Measurements from ENCODE around the gene ORC5. TPM values are rescaled to one million over a fixed set of nuclear protein-coding genes. Genes with fewer than 3 reads are reported as not detected.
"Not testable (repeated sequence)": the region's sequence is repeated elsewhere in the genome, so short reads cannot be mapped to it uniquely, and the experiment has no call there.

ORC5 gene
- total and polyA plus RNA-seq, 2 experiments from 2014 or later: 5.5 to 9.1 TPM

DNA sequence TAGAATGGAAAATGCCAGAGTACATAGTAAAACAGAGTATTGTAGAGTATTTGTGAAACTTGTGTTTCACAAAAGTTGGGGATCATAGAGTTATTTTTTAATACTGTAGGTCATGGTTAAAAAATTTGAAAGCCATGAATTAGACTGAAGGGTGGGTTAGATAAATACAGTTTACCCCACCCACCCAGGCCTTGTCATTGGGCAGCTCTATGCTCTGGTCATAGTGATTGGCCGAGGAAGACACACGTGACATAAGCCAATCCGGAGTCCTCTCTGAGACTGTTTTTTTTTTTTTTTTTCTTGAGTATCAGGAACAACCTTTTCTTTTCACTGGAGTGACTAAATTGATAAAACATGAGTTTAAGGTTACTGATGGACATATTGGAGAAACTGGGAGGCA, 33.3 kb upstream of the ORC5 start:
- Histone ChIP-seq H3K4me2 (no peak overlapping the region), H3K9me3 (ENCODE audit: low read depth) (no peaks in the 10 kb centered on the region), H3K4me3 (no peak overlapping the region), H2AFZ (no peak overlapping the region), H3K4me1 (ENCODE audit: insufficient read depth) (no peaks in the 10 kb centered on the region), H3K27ac (no peak overlapping the region), H3K9me2 (replicated peaks; ENCODE audit: insufficient read depth) (no peaks in the 10 kb centered on the region), H3K27me3 (peaks cover 11% of the 10 kb centered on the region), H4K20me1 (ENCODE audit: insufficient read depth, poor library complexity, severe bottlenecking) (no peaks in the 10 kb centered on the region), H3K79me2 (no peaks in the 10 kb centered on the region), H3K36me3 (replicated peaks; ENCODE audit: insufficient read depth, low read depth) (no peaks in the 10 kb centered on the region)
- no peak for TF ChIP-seq EZH2phosphoT487 (IDR thresholded peaks at IDR 0.05; ENCODE audit: low read depth, severe bottlenecking, unreplicated experiment)
- DNase-seq (ENCODE audit: low spot score): no peak
- WGBS (ENCODE audit: low lambda C conversion rate, missing lambda C conversion rate): 93% methylated on average over 3 of the region's 3 CpGs

DNA sequence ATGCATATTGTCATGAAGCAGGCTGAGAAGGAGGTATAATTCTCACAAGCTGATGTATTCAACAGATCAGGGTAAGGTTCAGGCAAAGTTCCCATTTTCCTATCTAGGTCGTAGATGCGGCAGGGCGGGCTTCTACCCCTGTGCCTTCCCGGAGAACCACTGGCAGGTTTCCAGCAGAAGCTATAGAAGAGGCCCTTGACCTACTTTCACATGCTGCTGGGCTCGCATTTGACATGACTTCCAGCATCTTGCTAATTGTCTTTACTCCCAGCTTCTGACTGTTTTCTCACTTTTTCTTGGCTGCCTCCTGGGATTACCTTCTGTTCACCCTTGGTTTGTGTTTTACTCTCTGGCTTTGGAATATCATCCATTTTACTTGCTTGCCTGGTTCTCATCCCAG, 32.6 kb upstream of the ORC5 start:
- H3K27me3 ChIP-seq: peaks cover 11% of the 10 kb centered on the region
- no peaks in the 10 kb centered on the region for H3K79me2 ChIP-seq
- no peak overlapping the region for H3K4me3 ChIP-seq
- H3K4me2 ChIP-seq: no peak overlapping the region
- no peak for DNase-seq (ENCODE audit: low spot score)
- H3K9me2 ChIP-seq (replicated peaks; ENCODE audit: insufficient read depth): no peaks in the 10 kb centered on the region
- no peaks in the 10 kb centered on the region for H4K20me1 ChIP-seq (ENCODE audit: insufficient read depth, poor library complexity, severe bottlenecking)
- 80% methylated on average over 5 of the region's 5 CpGs for WGBS (ENCODE audit: low lambda C conversion rate, missing lambda C conversion rate)
- H3K36me3 ChIP-seq (replicated peaks; ENCODE audit: insufficient read depth, low read depth): no peaks in the 10 kb centered on the region
- no peak overlapping the region for H2AFZ ChIP-seq
- TF ChIP-seq EZH2phosphoT487 (IDR thresholded peaks at IDR 0.05; ENCODE audit: low read depth, severe bottlenecking, unreplicated experiment): no peak
- TF ChIP-seq EZH2 (IDR thresholded peaks at IDR 0.05; ENCODE audit: borderline replicate concordance): no peak
- TF ChIP-seq, protein P1, sequence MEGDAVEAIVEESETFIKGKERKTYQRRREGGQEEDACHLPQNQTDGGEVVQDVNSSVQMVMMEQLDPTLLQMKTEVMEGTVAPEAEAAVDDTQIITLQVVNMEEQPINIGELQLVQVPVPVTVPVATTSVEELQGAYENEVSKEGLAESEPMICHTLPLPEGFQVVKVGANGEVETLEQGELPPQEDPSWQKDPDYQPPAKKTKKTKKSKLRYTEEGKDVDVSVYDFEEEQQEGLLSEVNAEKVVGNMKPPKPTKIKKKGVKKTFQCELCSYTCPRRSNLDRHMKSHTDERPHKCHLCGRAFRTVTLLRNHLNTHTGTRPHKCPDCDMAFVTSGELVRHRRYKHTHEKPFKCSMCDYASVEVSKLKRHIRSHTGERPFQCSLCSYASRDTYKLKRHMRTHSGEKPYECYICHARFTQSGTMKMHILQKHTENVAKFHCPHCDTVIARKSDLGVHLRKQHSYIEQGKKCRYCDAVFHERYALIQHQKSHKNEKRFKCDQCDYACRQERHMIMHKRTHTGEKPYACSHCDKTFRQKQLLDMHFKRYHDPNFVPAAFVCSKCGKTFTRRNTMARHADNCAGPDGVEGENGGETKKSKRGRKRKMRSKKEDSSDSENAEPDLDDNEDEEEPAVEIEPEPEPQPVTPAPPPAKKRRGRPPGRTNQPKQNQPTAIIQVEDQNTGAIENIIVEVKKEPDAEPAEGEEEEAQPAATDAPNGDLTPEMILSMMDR (IDR thresholded peaks at IDR 0.05; ENCODE audit: poor library complexity): no peak
- no peak overlapping the region for H3K27ac ChIP-seq
- no peaks in the 10 kb centered on the region for H3K9me3 ChIP-seq (ENCODE audit: low read depth)
- no peaks in the 10 kb centered on the region for H3K4me1 ChIP-seq (ENCODE audit: insufficient read depth)

DNA sequence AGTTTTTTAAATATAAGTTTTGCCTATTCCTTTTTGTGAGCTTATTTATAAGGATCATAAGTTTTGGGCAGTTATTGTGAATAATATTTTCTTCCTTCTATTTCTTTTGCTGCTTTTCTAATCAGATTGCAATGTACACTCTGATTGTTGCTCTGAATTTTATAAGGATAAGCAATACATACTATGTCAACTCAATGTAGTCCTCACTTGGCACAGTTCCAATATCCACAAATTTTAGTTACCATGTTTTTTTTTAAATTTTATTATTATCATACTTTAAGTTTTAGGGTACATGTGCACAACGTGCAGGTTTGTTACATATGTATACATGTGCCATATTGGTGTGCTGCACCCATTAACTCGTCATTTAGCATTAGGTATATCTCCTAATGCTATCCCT, 27.2 kb upstream of the ORC5 start:
- H3K9me2 ChIP-seq (replicated peaks; ENCODE audit: insufficient read depth); DNase-seq (ENCODE audit: low spot score); H3K79me2 ChIP-seq; H4K20me1 ChIP-seq (ENCODE audit: insufficient read depth, poor library complexity, severe bottlenecking); H3K4me3 ChIP-seq; H2AFZ ChIP-seq; H3K4me1 ChIP-seq (ENCODE audit: insufficient read depth); H3K36me3 ChIP-seq (replicated peaks; ENCODE audit: insufficient read depth, low read depth); H3K27ac ChIP-seq; H3K9me3 ChIP-seq (ENCODE audit: low read depth); H3K4me2 ChIP-seq: not testable (repeated sequence)
- 62% methylated on average over 2 of the region's 2 CpGs for WGBS (ENCODE audit: low lambda C conversion rate, missing lambda C conversion rate)
- peaks cover 13% of the 10 kb centered on the region for H3K27me3 ChIP-seq

DNA sequence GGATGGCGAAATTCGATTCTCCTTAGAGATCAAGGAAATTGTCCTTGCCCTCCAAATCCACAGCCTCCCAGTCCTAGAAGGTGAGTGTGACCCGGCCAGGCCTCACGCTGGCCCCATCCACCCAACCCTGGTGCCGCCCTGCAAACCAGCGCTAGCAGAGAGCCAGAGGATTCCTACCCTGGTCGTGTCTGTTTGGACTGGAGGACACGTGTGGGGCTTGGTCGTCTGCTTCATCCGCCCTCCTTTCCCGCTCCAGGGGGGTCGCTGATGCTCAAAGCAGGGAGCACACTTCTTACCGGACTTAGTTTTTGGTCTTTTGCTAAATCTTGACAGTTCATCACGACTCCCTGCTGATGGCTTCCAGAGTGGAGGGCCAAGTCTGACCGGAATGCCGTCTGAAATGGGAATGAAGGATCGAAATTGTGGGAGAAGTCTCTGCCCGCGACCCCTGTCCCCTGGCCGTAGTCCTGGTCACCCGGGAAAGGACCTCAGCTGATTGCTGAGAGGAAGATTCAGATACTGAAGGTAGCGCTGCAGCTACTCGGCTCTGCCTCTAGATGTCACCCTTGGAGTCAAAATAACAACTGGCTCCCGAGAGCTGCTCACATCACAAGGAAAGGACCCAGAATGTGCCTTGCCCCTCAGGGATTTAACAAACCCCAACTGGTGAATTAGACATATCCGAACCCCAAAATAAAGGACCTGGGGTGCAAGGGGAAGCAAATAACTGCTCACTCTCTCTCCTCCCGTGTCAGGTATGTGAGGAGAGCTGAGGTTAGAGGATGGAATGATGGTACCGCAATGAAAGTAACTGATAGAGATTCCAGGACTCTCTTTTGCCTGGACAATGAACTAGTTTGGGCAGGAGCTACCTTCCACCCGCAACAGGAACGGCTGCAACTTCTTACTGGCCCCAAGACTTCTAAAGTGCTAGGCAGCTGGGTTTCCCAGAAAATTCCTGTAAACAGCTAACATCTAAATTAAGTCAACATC, 23.5 kb upstream of the ORC5 start:
- H3K4me2 ChIP-seq: no peak overlapping the region

More for the DNA sequence above, 23.5 kb upstream of the ORC5 start:
- Histone ChIP-seq H2AFZ (no peak overlapping the region), H3K79me2 (no peaks in the 10 kb centered on the region), H3K9me3 (ENCODE audit: low read depth) (no peaks in the 10 kb centered on the region), H4K20me1 (ENCODE audit: insufficient read depth, poor library complexity, severe bottlenecking) (no peaks in the 10 kb centered on the region), H3K27ac (no peak overlapping the region), H3K4me1 (ENCODE audit: insufficient read depth) (peaks cover 7% of the 10 kb centered on the region), H3K9me2 (replicated peaks; ENCODE audit: insufficient read depth) (no peaks in the 10 kb centered on the region), H3K4me3 (no peak overlapping the region), H3K27me3 (peaks cover 9% of the 10 kb centered on the region), H3K36me3 (replicated peaks; ENCODE audit: insufficient read depth, low read depth) (no peaks in the 10 kb centered on the region)
- DNase-seq (ENCODE audit: low spot score): peak; percentile 75
- TF ChIP-seq, protein P1 (IDR thresholded peaks at IDR 0.05; ENCODE audit: poor library complexity): peak; percentile 79
- TF ChIP-seq EZH2phosphoT487 (IDR thresholded peaks at IDR 0.05; ENCODE audit: low read depth, severe bottlenecking, unreplicated experiment) (no peak), EZH2 (IDR thresholded peaks at IDR 0.05; ENCODE audit: borderline replicate concordance) (no peak)
- 34% methylated on average over 29 of the region's 29 CpGs for WGBS (ENCODE audit: low lambda C conversion rate, missing lambda C conversion rate)
